ENCODE data around the gene GABARAP.
A peak's percentile ranks its signal among the peaks of the same experiment; 100 is the strongest.

Gene GABARAP

DNA sequence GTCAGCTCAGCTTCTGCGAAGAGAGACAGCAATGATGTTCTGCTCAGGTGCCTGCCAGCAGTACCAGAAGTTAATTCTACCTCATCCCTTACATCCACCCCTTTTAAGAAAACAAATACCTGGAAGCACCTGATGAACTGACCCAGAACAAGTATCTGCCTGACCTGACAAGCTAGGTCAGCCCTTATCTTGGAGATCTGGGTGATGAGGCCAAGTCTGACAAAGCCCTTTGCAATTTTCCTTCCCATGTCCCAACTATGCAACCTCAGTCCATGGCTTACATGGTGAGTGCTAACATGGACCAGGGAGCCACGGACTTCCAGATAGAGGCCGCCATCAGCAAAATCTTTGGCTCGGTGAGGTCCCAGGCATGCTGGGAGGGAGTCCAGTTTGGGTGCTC lies 18.9 kb downstream of the GABARAP start:
- Mint-ChIP-seq H3K27ac (no peak overlapping the region), H3K9me3 (no peaks in the 10 kb centered on the region), H3K27me3 (no peaks in the 10 kb centered on the region), H3K4me3 (no peak overlapping the region), H3K36me3 (ENCODE audit: low read depth) (peaks cover 26% of the 10 kb centered on the region), H3K4me1 (ENCODE audit: low read depth) (peaks cover 33% of the 10 kb centered on the region)

DNA sequence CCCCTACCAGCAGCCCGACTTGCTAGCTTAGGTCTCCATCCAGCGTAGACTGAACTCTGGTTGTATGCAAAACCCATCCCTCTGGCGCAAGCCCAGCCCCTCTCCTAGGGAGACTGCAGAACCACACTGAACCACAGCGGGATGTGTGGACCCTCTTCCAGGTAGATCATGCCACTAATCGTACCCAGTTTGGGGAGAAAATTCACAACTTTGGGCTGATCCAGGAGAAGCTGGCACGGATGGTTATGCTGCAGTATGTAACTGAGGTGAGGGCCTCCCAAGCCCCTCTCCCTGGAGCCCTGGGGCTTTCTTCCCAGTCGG lies 19.3 kb downstream of the GABARAP start:
- Mint-ChIP-seq H3K27ac (no peak overlapping the region), H3K4me1 (ENCODE audit: low read depth) (peaks cover 33% of the 10 kb centered on the region)

DNA sequence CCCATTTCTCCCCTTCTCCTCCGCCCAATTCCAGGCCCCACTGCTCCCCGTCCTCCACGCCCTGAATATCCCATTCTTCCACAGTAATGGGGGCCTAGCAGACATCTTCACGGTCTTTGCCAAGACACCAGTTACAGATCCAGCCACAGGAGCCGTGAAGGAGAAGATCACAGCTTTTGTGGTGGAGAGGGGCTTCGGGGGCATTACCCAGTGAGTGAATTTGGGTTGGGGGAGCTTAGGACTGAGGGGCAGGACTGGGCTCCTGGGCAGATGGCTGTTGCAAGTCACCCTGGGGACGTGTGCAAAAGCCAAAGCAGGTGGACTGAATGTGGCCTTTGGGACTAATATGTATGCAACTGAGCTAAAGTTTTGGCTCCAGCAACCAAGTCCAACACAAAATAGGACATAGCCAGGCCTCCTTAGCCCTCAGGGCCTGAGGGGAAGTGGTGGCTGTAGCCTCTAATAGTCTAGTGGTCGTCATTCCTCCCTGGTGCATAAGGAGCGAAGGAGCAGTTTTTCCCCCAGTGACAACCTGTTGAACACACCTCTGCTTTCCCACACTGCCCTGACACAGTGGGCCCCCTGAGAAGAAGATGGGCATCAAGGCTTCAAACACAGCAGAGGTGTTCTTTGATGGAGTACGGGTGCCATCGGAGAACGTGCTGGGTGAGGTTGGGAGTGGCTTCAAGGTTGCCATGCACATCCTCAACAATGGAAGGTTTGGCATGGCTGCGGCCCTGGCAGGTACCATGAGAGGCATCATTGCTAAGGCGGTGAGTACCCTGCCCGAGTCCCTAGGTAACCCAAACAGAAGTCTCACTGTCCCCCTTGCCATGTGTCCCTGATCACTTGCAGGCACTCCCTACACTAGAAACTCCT lies 19.9 kb downstream of the GABARAP start:
- no peaks in the 10 kb centered on the region for H3K9me3 Mint-ChIP-seq
- H3K27me3 Mint-ChIP-seq: no peaks in the 10 kb centered on the region
- H3K4me1 Mint-ChIP-seq (ENCODE audit: low read depth): peaks cover 36% of the 10 kb centered on the region
- no peak overlapping the region for H3K4me3 Mint-ChIP-seq
- no peak overlapping the region for H3K27ac Mint-ChIP-seq
- peaks cover 19% of the 10 kb centered on the region for H3K36me3 Mint-ChIP-seq (ENCODE audit: low read depth)

More for the DNA sequence above, 19.3 kb downstream of the GABARAP start:
- H3K4me3 Mint-ChIP-seq: no peak overlapping the region
- no peaks in the 10 kb centered on the region for H3K9me3 Mint-ChIP-seq
- H3K27me3 Mint-ChIP-seq: no peaks in the 10 kb centered on the region
- H3K36me3 Mint-ChIP-seq (ENCODE audit: low read depth): peaks cover 22% of the 10 kb centered on the region

DNA sequence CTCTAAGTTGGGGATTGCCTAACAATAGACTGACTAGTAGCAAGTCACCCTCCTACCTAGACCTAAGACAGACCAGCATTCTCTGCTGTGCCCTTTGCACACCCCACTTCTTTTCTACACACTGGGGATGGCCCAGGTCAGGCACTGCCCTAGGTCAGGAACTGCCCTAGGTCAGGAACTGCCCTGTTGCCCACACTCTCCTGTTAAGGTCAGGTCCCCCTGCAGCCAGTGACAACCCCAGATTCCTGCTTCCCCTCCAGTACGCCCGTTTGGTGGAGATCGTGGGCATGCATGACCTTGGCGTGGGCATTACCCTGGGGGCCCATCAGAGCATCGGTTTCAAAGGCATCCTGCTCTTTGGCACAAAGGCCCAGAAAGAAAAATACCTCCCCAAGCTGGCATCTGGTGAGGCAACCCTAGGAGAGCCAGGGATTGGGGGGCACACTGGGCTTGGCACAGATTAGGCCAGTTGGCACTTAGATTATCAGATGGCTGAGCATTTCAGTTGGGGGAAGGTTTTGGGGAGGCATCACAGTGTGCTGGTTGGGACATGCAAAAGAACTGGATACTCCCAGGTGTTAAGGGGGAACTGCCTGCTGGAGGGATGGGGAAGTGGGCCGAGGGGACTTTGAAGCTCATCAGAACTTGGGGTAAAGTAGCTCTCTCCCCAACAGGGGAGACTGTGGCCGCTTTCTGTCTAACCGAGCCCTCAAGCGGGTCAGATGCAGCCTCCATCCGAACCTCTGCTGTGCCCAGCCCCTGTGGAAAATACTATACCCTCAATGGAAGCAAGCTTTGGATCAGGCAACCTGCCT lies 20.8 kb downstream of the GABARAP start:
- Mint-ChIP-seq H3K4me3 (peak overlapping the region; percentile 91), H3K27me3 (no peaks in the 10 kb centered on the region), H3K9me3 (no peaks in the 10 kb centered on the region), H3K4me1 (ENCODE audit: low read depth) (peaks cover 41% of the 10 kb centered on the region), H3K36me3 (ENCODE audit: low read depth) (peaks cover 13% of the 10 kb centered on the region), H3K27ac (peak overlapping the region; percentile 93)

DNA sequence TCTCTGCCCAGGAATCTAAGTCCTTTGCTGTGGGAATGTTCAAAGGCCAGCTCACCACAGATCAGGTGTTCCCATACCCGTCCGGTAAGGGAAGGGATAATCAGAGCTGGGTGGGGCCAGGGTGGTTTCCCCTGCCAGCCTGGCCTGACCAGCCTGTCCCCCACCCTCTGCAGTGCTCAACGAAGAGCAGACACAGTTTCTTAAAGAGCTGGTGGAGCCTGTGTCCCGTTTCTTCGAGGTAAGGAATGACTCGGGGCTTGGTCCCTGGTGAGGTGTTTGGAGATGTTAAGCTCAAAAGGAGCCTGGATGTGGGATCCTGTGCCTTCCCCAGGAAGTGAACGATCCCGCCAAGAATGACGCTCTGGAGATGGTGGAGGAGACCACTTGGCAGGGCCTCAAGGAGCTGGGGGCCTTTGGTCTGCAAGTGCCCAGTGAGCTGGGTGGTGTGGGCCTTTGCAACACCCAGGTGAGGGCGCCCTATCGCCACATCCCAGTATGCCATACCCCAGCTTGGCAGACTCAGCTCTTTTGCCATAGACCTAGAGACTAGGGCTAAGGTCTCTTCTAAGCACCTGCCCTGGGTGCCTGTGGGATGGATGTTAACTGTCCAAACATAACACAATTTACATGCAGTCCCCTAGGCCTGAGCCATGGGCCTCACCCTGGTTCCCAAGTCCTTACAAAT lies 21.5 kb downstream of the GABARAP start:
- H3K9me3 Mint-ChIP-seq: no peaks in the 10 kb centered on the region
- H3K27me3 Mint-ChIP-seq: no peaks in the 10 kb centered on the region
- H3K4me3 Mint-ChIP-seq: peak overlapping the region; percentile 91
- H3K27ac Mint-ChIP-seq: peak overlapping the region; percentile 93
- peaks cover 10% of the 10 kb centered on the region for H3K36me3 Mint-ChIP-seq (ENCODE audit: low read depth)
- H3K4me1 Mint-ChIP-seq (ENCODE audit: low read depth): peaks cover 48% of the 10 kb centered on the region

DNA sequence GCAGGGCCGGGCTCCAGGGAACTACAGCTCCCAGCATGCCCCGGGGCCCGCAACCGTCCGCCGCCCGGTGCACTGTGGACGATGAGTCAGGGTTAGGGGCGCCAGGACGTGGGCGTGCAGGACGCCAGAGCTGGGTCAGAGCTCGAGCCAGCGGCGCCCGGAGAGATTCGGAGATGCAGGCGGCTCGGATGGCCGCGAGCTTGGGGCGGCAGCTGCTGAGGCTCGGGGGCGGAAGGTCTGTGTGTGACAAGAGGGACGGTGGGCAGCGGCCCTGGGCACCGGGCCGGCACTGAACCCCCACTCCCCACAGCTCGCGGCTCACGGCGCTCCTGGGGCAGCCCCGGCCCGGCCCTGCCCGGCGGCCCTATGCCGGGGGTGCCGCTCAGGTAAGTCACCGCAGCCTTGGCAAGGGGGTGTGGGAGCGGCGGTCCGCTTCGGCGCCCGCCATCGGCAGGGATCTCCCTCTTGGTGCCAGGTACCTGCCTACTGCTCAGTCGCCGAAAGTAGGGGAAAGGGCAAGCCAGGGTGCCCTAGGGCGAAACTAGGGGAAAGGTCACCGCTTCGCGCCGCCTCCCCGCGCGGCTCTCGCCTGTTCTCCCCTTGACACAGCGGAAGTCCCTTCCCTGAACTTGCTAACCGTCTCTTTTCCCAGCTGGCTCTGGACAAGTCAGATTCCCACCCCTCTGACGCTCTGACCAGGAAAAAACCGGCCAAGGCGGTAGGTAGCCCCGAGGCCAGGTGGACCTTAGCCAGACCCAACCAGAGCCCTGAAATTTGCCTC lies 22.2 kb downstream of the GABARAP start, which contains the start of the genes ACADVL and DLG4:
ACADVL (plus strand) TSS at position 127 of the 781 bp plus-strand sequence; CDS start at position 174, 47 bp downstream.
DLG4 (minus strand) TSS at position 25 of the 781 bp plus-strand sequence.
- Mint-ChIP-seq H3K4me3 (peak within 1 kb of the TSS; percentile 91), H3K27me3 (no peaks in the 10 kb centered on the region), H3K36me3 (ENCODE audit: low read depth) (peaks cover 10% of the 10 kb centered on the region), H3K9me3 (no peaks in the 10 kb centered on the region), H3K4me1 (ENCODE audit: low read depth) (peaks cover 56% of the 10 kb centered on the region), H3K27ac (peak within 1 kb of the TSS; percentile 93)

- no peaks in the 10 kb centered on the region for H3K27me3 Mint-ChIP-seq
- H3K36me3 Mint-ChIP-seq (ENCODE audit: low read depth): peaks cover 10% of the 10 kb centered on the region
- no peaks in the 10 kb centered on the region for H3K9me3 Mint-ChIP-seq
- H3K27ac Mint-ChIP-seq: peak overlapping the region; percentile 93
- peak overlapping the region; percentile 91 for H3K4me3 Mint-ChIP-seq
- H3K4me1 Mint-ChIP-seq (ENCODE audit: low read depth): peaks cover 62% of the 10 kb centered on the region
These were observed 22.9 kb downstream of the GABARAP start for GRCh38 chr17:7219229-7219811.

DNA sequence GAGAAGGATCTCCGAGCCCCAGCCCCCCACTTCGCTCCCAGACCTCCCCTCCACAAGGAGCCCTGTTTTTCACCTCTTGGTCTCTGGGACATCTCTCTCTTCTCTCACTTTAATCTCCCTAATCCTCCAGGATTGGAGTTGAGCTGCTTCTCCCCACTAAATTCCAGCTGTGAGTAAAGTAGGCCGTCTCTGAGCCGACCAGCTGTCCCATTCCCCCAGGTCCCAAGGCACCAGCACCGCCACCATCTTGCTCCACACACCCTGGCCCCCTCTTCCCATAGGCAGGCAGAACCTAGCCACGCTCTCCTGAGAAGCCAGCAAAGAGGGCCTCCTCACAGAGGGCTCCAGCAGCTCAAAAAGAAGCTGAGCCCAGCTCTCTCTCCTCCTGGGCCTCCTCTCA lies 23.5 kb downstream of the GABARAP start:
- Mint-ChIP-seq H3K27me3 (no peaks in the 10 kb centered on the region), H3K27ac (peak overlapping the region; percentile 93), H3K9me3 (no peaks in the 10 kb centered on the region), H3K36me3 (ENCODE audit: low read depth) (peaks cover 7% of the 10 kb centered on the region), H3K4me3 (peak overlapping the region; percentile 91), H3K4me1 (ENCODE audit: low read depth) (peaks cover 68% of the 10 kb centered on the region)

DNA sequence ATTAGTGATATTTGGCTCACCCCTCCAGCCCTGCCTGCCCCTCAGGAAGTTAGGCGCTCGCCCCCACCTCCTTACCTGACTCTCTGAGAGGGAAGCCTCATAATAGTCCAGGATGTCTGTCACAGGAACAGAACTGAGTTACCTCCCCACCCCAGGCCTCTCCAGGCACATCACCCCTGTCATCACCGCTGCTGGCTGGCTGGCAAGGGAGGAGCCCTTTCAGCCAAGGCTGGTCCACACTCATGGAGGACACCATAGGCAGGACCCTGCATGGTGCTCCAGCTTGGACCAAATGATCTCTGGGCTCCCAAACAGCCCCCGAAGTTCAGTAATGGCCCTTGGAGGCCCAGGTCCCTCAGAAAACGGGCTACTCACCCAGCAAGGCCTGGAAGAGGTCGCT lies 24.1 kb downstream of the GABARAP start:
- peaks cover under 1% of the 10 kb centered on the region for H3K36me3 Mint-ChIP-seq (ENCODE audit: low read depth)
- no peaks in the 10 kb centered on the region for H3K9me3 Mint-ChIP-seq
- H3K27me3 Mint-ChIP-seq: no peaks in the 10 kb centered on the region
- peak overlapping the region; percentile 39 for H3K4me3 Mint-ChIP-seq
- peaks cover 73% of the 10 kb centered on the region for H3K4me1 Mint-ChIP-seq (ENCODE audit: low read depth)
- peak overlapping the region; percentile 28 for H3K27ac Mint-ChIP-seq

DNA sequence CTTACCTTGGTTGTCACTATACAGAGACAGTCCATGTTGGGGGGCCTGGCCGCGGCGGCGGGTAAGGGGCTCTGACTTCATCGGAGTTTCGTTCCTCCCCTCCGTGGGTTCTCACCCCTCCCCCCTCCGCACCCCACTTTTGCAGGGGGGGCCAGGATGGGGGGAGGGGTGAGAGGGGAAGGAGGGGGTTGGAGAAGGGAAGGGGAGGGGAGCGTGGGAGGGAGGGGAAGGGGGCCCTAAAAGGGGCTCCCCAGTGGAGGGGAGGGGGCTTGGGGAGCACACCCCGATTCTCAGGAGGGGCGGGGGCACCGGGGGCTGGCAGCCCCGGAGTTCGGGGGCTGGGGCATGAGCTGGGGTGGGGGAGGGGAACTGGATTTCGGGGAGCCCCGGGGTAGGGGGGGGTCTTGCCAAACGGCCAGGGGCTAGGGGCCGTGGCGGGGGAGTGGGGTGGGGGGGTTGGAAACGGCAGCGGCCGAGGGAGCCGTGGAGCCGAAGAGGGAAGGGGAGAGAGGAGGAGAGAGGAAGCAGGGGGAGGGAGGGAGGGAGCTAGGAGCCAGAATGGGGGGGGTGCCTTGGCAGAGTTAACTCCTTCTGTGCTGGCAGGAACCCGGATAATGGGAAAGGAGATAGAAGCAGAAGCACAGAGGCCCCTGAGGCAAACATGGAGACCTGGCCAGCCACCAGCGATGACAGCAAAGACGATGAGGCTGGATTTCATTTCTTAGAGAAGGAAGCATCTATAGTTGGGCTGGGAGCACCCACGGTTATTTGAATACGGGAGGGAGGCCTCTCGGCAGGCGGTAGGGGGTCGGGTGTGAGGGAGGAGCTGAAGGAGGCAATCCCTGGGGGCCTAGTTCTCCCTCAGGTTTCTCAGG lies 24.9 kb downstream of the GABARAP start:
- H3K36me3 Mint-ChIP-seq (ENCODE audit: low read depth): no peaks in the 10 kb centered on the region
- H3K27ac Mint-ChIP-seq: peak overlapping the region; percentile 65
- peaks cover 75% of the 10 kb centered on the region for H3K4me1 Mint-ChIP-seq (ENCODE audit: low read depth)

DNA sequence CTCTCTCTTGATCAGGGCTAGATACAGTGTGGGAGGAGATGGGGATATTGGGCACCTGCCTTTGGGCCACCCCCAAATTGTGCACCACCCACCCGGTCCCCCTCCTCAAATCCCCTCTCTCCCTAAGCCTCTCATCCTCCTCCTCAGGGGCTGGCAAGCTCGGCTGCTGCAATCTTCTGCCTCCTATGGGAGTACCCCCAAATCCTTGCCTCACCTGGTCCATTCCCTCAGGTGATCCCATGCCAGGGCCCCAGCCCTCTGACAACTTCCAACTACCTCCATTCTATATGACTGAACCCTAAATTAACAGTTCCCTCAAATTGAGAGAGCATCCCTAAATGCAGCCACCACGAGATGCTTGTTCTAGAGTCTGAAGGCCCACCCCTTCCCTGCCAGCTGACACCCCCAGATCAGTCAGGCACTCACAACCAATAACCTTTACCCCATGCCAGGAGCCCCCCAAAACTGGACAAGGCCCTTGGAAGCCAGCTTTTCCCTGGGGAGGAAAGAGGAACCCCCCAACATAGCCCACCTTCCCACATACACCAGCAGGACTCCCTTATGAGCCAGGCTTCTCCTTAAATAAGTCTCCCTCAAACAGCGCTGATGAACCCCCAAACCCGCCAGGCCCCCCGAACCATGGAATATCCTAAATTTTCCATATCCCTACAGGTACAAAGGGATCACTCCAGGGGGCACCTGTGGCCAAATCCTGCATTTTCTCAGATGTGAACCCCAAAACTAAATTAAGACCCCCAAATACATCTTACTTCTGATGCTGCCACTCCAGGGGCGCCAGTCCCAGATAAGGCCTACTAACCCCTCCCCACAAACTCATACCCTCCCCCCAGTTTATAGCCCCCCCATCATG lies 25.8 kb downstream of the GABARAP start:
- no peaks in the 10 kb centered on the region for H3K36me3 Mint-ChIP-seq (ENCODE audit: low read depth)
- peak overlapping the region; percentile 61 for H3K4me3 Mint-ChIP-seq
- no peaks in the 10 kb centered on the region for H3K9me3 Mint-ChIP-seq
- H3K27ac Mint-ChIP-seq: peak overlapping the region; percentile 65
- H3K4me1 Mint-ChIP-seq (ENCODE audit: low read depth): peaks cover 80% of the 10 kb centered on the region
- H3K27me3 Mint-ChIP-seq: no peaks in the 10 kb centered on the region

More for the DNA sequence above, 24.9 kb downstream of the GABARAP start:
- H3K27me3 Mint-ChIP-seq: no peaks in the 10 kb centered on the region
- H3K9me3 Mint-ChIP-seq: no peaks in the 10 kb centered on the region
- H3K4me3 Mint-ChIP-seq: peak overlapping the region; percentile 61

DNA sequence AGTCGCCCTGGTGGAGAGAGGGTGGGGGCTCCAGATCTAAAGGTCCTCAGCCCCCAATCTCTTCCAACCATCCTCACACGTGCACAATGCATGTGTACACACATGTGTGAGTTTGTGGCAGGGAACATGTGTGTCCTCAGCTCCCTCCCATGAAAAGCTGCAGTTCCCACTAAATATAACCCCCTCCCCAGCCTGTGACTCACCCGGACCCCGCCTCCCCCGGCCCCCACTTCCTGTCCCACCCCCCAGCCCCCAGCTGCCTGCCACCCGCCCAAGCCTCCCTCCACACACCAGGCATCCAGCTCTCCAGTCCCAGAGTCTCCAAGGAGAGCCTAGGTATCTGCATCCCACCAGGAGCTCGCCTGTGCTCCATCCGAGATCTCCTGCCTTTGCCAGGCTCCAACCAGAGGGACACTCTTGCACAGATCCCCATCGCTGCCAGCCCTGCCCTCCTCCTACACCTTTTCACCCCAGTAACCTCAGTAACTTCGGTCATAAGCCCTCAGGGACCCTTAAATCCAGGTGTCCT lies 26.5 kb downstream of the GABARAP start:
- H3K4me1 Mint-ChIP-seq (ENCODE audit: low read depth): peaks cover 73% of the 10 kb centered on the region
- no peaks in the 10 kb centered on the region for H3K36me3 Mint-ChIP-seq (ENCODE audit: low read depth)
- no peaks in the 10 kb centered on the region for H3K9me3 Mint-ChIP-seq
- H3K4me3 Mint-ChIP-seq: peak overlapping the region; percentile 88
- H3K27ac Mint-ChIP-seq: peak overlapping the region; percentile 97
- no peaks in the 10 kb centered on the region for H3K27me3 Mint-ChIP-seq

Measured in stimulated activated naive CD8-positive, alpha-beta T cell treated with anti-CD3 and anti-CD28 coated beads, Interleukin-15, Interleukin-2, amounts not matched to agents 100 ng/mL and 50 ng/mL, for 24 hours (primary cell).